ENCODE results near the gene DTNB. TPM values are rescaled to one million over a fixed set of nuclear protein-coding genes. Genes with fewer than 3 reads are reported as not detected.

DTNB gene
- total RNA-seq, 1 donor from 2014 or later = 12.0 TPM

- Mint-ChIP-seq H3K27me3 (ENCODE audit: unreplicated experiment) (peaks cover 14% of the 10 kb centered on the region), H3K4me3 (ENCODE audit: unreplicated experiment) (no peak overlapping the region), H3K4me1 (ENCODE audit: unreplicated experiment) (peaks cover 25% of the 10 kb centered on the region), H3K9me3 (ENCODE audit: unreplicated experiment) (no peaks in the 10 kb centered on the region), H3K27ac (ENCODE audit: unreplicated experiment) (no peak overlapping the region), H3K36me3 (ENCODE audit: low read depth, unreplicated experiment) (peaks cover 8% of the 10 kb centered on the region)
- no peak for DNase-seq (ENCODE audit: low spot score)
- TF ChIP-seq CTCF (IDR thresholded peaks at IDR 0.05; ENCODE audit: unreplicated experiment) = no peak
Observed at GRCh38 chr2:25347846-25348245, 325.5 kb downstream of the DTNB start.

DNA sequence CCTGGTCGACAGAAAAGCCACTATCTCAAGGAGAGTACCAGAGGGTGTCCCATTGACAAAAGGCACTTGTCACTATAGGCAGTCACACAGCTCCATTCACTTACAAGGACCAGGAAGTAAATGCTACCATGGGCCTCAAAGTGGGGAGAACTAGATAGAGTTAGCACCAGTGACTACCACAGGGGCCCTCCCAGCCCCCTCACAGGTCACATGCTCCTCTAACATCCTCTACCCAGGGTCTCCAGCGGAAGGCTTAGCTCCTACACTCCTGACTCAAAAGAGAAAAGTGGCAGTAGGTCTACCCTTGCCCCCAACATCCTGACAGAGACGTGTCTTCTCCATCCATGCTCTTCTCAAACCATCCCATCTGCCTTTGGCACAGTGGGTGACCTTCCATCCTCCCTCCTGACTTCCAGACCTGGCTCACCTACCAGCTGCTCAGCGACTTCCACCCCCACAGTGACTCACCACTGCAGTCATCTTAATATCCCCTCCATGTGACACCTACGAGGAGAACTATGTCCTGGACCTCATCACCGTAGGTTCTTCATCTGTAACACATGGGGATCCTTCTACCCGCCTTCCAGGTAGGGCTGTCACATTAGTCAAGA lies 326.1 kb downstream of the DTNB start:
- no peak for TF ChIP-seq CTCF (IDR thresholded peaks at IDR 0.05; ENCODE audit: unreplicated experiment)
- DNase-seq (ENCODE audit: low spot score) = no peak
- no peaks in the 10 kb centered on the region for H3K9me3 Mint-ChIP-seq (ENCODE audit: unreplicated experiment)

DNA sequence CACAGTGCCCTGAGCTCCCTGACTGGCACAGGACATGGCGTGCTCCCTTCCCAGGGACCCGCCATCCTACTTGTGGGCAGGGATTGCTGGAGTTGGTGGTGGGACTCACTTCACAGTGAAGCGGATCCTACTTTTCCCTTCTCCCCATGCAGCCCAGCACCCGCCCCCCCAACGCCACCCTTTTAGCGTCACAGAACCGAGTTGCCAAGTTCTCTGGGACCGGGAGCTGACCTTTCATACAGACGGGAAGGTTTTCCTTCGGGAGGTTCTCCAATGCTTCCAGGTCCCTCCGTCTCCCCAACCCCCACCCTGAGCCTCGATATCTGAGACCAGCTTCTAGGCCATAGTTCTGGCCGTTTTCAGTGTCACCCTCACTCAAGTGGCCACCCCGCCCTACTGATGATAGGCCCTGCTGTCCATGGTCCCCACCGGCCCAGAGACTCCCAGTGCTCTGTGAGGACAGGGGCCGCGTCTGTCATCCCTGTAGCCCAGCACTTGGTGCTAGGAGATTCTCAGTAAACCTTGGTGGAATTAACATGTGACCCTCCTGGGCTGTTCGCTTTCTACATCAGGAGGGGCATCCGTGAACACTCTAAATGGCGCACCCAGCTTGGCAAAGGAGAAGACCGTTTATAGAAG lies 330.1 kb downstream of the DTNB start:
- peaks cover 5% of the 10 kb centered on the region for H3K36me3 Mint-ChIP-seq (ENCODE audit: low read depth, unreplicated experiment)
- no peak overlapping the region for H3K4me3 Mint-ChIP-seq (ENCODE audit: unreplicated experiment)
- peaks cover 12% of the 10 kb centered on the region for H3K27me3 Mint-ChIP-seq (ENCODE audit: unreplicated experiment)
- TF ChIP-seq CTCF (IDR thresholded peaks at IDR 0.05; ENCODE audit: unreplicated experiment) = no peak
- no peaks in the 10 kb centered on the region for H3K9me3 Mint-ChIP-seq (ENCODE audit: unreplicated experiment)
- no peak overlapping the region for H3K27ac Mint-ChIP-seq (ENCODE audit: unreplicated experiment)
- H3K4me1 Mint-ChIP-seq (ENCODE audit: unreplicated experiment) = peaks cover 13% of the 10 kb centered on the region
- no peak for DNase-seq (ENCODE audit: low spot score)

More for the DNA sequence above, 326.1 kb downstream of the DTNB start:
- Mint-ChIP-seq H3K4me1 (ENCODE audit: unreplicated experiment) (peaks cover 25% of the 10 kb centered on the region), H3K27ac (ENCODE audit: unreplicated experiment) (no peak overlapping the region), H3K36me3 (ENCODE audit: low read depth, unreplicated experiment) (peaks cover 8% of the 10 kb centered on the region), H3K27me3 (ENCODE audit: unreplicated experiment) (peaks cover 14% of the 10 kb centered on the region), H3K4me3 (ENCODE audit: unreplicated experiment) (no peak overlapping the region)

DNA sequence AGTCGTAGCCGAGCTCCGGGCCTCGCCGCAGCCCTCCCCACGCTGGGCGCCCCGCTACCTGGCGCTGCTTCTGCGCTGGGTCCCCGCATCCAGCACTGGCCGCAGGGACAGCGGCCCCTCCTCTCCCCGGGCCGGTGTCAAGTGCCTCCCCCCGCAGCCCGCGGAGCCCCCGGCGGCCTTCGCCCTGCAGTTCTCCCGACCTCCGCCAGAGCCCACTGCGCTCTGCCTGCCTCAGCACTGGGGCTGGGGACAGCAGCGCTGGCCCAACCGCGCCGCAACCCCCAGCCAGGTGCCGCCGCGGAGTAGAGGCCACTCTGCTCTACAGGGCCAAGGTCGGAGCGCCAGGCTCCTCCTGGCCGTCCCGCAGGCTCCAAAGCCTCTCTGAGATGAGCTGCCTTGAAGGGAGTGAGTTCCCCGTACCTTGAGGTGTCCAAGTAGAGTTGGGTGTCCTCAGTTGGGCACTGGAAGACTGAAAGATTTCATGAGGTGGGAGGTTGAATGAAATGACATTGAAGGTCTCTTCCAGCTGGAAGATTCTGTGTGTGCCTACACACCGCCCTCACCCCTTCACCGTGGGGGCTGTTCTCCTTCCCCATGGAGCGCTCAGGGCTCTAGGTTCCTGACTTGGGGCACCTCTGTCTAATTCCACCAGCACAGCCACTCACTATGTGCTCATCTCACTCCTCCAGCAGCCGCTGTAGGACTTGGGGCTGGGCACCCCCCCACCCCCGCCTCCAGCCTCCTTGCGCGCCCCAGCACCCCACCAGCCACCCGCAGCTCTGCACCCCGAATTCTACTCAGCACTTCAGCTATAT lies 330.8 kb downstream of the DTNB start:
- H3K4me3 Mint-ChIP-seq (ENCODE audit: unreplicated experiment) = peak overlapping the region; percentile 69
- H3K36me3 Mint-ChIP-seq (ENCODE audit: low read depth, unreplicated experiment) = peaks cover 5% of the 10 kb centered on the region
- H3K9me3 Mint-ChIP-seq (ENCODE audit: unreplicated experiment) = no peaks in the 10 kb centered on the region
- H3K27ac Mint-ChIP-seq (ENCODE audit: unreplicated experiment) = no peak overlapping the region
- H3K27me3 Mint-ChIP-seq (ENCODE audit: unreplicated experiment) = peaks cover 15% of the 10 kb centered on the region
- H3K4me1 Mint-ChIP-seq (ENCODE audit: unreplicated experiment) = peaks cover 7% of the 10 kb centered on the region
- TF ChIP-seq CTCF (IDR thresholded peaks at IDR 0.05; ENCODE audit: unreplicated experiment) = peak; percentile 93
- peak; percentile 94 for DNase-seq (ENCODE audit: low spot score)

Measured in endothelial cell (in vitro differentiated cells).